ENCODE data around the gene TRMT112. TPM values are rescaled to one million over a fixed set of nuclear protein-coding genes. Genes with fewer than 3 reads are reported as not detected.

The TRMT112 gene
- polyA plus RNA-seq, 2 of the 4 experiments (the other 2 are of a cell fraction), result 363 to 440 TPM

- TF ChIP-seq TFCP2L1 (CRISPR knock-in tag; IDR thresholded peaks at IDR 0.05) (no peak), JUNB (IDR thresholded peaks at IDR 0.05) (no peak), NR3C1 (IDR thresholded peaks at IDR 0.05) (no peak)
- TF ChIP-seq, protein P1, sequence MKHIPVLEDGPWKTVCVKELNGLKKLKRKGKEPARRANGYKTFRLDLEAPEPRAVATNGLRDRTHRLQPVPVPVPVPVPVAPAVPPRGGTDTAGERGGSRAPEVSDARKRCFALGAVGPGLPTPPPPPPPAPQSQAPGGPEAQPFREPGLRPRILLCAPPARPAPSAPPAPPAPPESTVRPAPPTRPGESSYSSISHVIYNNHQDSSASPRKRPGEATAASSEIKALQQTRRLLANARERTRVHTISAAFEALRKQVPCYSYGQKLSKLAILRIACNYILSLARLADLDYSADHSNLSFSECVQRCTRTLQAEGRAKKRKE (CRISPR knock-in tag; IDR thresholded peaks at IDR 0.05; ENCODE audit: low read depth), result no peak
These were observed 26.8 kb downstream of the TRMT112 start (continued) for GRCh38 chr11:64290352-64291261.

- ChIA-PET CTCF (interaction anchor here (0.5 to 20.5 kb wide), 9 partner anchors 9 to 438 kb away, joined by 3 to 448 read pairs (median 5); partner anchors contain the start of genes CATSPERZ, ESRRA and PLCB3), POLR2A (no interaction called here)
- no peak overlapping the region for H3K4me3 ChIP-seq
- no peak overlapping the region for H3K4me2 ChIP-seq
- H3K27ac ChIP-seq, result no peak overlapping the region
- no peaks in the 10 kb centered on the region for H3K9me3 ChIP-seq
- no peak for TF ChIP-seq HDAC2 (IDR thresholded peaks at IDR 0.05)
- TF ChIP-seq FOSL2 (IDR thresholded peaks at IDR 0.05), result no peak
- TF ChIP-seq FOSL2 (CRISPR knock-in tag; IDR thresholded peaks at IDR 0.05), result no peak
- no peak for TF ChIP-seq GATA3 (IDR thresholded peaks at IDR 0.05; ENCODE audit: borderline replicate concordance)
- TF ChIP-seq SMC3 (IDR thresholded peaks at IDR 0.05), result no peak
- no peak for TF ChIP-seq POLR2AphosphoS2 (conservative IDR thresholded peaks at IDR 0.05; ENCODE audit: low read length)
- TF ChIP-seq HOXB13 (CRISPR knock-in tag; IDR thresholded peaks at IDR 0.05; ENCODE audit: low read depth), result no peak
- TF ChIP-seq NPAS2 (CRISPR knock-in tag; IDR thresholded peaks at IDR 0.05; ENCODE audit: borderline replicate concordance), result no peak
- TF ChIP-seq ESRRA (IDR thresholded peaks at IDR 0.05; ENCODE audit: borderline replicate concordance, low read length), result no peak
- TF ChIP-seq, protein P2, sequence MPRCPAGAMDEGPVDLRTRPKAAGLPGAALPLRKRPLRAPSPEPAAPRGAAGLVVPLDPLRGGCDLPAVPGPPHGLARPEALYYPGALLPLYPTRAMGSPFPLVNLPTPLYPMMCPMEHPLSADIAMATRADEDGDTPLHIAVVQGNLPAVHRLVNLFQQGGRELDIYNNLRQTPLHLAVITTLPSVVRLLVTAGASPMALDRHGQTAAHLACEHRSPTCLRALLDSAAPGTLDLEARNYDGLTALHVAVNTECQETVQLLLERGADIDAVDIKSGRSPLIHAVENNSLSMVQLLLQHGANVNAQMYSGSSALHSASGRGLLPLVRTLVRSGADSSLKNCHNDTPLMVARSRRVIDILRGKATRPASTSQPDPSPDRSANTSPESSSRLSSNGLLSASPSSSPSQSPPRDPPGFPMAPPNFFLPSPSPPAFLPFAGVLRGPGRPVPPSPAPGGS (IDR thresholded peaks at IDR 0.05), result no peak
- FAIRE-seq (no peak), DNase-seq (ENCODE audit: low read depth in 1 of 2, low spot score in 1 of 2) (no peak), ATAC-seq (no peak)
- peaks cover 9% of the 10 kb centered on the region; the same call in 1 of the 3 replicates for H3K4me1 ChIP-seq
- 91% methylated on average over 9 of the region's 13 CpGs for WGBS (ENCODE audit: missing lambda C conversion rate)
These were observed 28.3 kb downstream of the TRMT112 start for GRCh38 chr11:64289002-64289564.

- CTCF ChIA-PET, result interaction anchor here (0.5 to 20.5 kb wide), 5 partner anchors 12 to 439 kb away, joined by 3 to 448 read pairs (median 5); partner anchors contain the start of genes CATSPERZ and ESRRA
- DNase-seq (ENCODE audit: low read depth in 1 of 2, low spot score in 1 of 2) (no peak), FAIRE-seq (no peak), ATAC-seq (no peak)
- H3K4me2 ChIP-seq, result no peak overlapping the region
- no peaks in the 10 kb centered on the region for H3K9me3 ChIP-seq
- POLR2A ChIA-PET, result no interaction called here
- H3K27ac ChIP-seq, result no peak overlapping the region
- TF ChIP-seq CBX2 (IDR thresholded peaks at IDR 0.05; ENCODE audit: borderline replicate concordance, low read depth), result no peak
- TF ChIP-seq ZFP36 (IDR thresholded peaks at IDR 0.05; ENCODE audit: borderline replicate concordance, partially characterized antibody), result no peak
- no peak for TF ChIP-seq MAX (IDR thresholded peaks at IDR 0.05)
- TF ChIP-seq KDM1A (IDR thresholded peaks at IDR 0.05; ENCODE audit: low read depth), result no peak
- no peak for TF ChIP-seq POLR2A (IDR thresholded peaks at IDR 0.05; ENCODE audit: low read length)
- TF ChIP-seq HOXA7 (CRISPR knock-in tag; IDR thresholded peaks at IDR 0.05), result no peak
- TF ChIP-seq HEYL (CRISPR knock-in tag; IDR thresholded peaks at IDR 0.05), result no peak
- TF ChIP-seq JUN (IDR thresholded peaks at IDR 0.05), result no peak
- no peak for TF ChIP-seq MAZ (IDR thresholded peaks at IDR 0.05; ENCODE audit: borderline replicate concordance, low read depth, low read length)
- TF ChIP-seq, protein P1 (CRISPR knock-in tag; IDR thresholded peaks at IDR 0.05; ENCODE audit: low read depth), result no peak
- no peak for TF ChIP-seq FOSL2 (IDR thresholded peaks at IDR 0.05)
- no peak for TF ChIP-seq FOSL2 (CRISPR knock-in tag; IDR thresholded peaks at IDR 0.05)
- no peak for TF ChIP-seq REST (IDR thresholded peaks at IDR 0.05)
- no peak for TF ChIP-seq RAD21 (conservative IDR thresholded peaks at IDR 0.05 in 1 of 2, IDR thresholded peaks at IDR 0.05 in 1 of 2)
- no peak for TF ChIP-seq CHD2 (IDR thresholded peaks at IDR 0.05; ENCODE audit: low read length, partially characterized antibody)
- WGBS (ENCODE audit: missing lambda C conversion rate), result 86% methylated on average over 7 of the region's 9 CpGs
- H3K4me1 ChIP-seq, result peaks cover 15% of the 10 kb centered on the region; the same call in 1 of the 3 replicates
- no peak overlapping the region for H3K4me3 ChIP-seq
These were observed 29.0 kb downstream of the TRMT112 start for GRCh38 chr11:64288353-64288750.

Measured in A549 (cell line).